ENCODE results near the gene HAUS7.
"Not testable (repeated sequence)": the region's sequence is repeated elsewhere in the genome, so short reads cannot be mapped to it uniquely, and the experiment has no call there.

Gene HAUS7

DNA sequence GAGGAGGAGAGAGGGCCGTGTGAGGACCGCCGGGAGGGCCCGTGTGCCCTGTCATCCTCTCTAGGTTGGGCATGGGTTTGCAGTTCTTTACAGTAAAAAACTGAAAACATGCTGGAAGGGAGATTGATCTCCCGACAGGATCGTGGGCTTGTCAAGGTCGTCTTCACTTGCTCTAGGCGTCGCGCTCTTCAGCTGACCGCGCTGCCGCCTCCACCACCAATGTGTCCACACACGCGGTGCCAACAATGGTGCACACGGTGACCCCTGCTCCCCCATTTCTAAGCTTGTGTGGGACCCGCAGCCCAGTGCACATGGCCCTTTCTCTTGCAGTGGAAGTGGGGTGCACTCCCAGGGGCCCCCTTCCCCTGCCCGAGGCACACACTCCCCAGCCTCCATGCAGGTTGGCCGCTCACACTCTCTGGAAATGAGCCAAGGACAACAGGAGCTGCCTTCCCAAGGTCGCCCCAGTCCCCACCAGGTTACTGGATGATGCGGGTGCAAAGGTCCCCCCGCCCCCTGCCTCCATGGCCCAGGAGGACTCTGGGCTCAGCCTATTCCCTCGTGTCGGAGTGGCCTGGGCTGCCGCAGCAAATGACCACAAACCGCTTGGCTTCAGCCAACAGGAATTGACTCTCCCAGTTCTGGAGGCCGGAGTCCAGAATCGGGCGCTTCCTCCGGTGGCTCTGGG lies 60.8 kb downstream of the HAUS7 start:
- DNase-seq (ENCODE audit: low spot score) = no peak

DNA sequence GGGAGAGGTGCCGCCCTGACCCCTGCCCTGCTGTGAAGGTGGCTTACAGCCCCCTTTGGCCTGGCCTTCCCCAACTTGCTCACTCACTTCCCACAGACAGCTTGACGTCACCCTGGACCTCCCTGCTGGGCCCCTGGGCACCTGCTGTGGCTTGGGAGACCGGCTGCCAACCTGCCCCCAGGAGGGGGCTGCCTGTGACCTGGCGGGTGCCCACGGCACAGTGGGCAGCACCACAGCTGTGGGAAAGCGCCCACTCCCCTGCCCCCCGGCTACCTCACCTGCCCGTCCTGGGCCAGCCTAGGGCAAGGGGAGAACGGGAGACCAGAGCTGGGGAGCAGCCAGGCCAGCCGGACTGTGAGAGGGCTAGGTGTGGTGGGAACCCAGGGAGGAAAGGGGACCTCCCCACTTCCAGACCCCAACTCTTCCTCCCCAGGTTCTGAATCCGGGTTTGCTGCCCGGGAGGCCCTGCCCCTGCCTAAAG lies 61.5 kb downstream of the HAUS7 start:
- DNase-seq (ENCODE audit: low spot score) = no peak

DNA sequence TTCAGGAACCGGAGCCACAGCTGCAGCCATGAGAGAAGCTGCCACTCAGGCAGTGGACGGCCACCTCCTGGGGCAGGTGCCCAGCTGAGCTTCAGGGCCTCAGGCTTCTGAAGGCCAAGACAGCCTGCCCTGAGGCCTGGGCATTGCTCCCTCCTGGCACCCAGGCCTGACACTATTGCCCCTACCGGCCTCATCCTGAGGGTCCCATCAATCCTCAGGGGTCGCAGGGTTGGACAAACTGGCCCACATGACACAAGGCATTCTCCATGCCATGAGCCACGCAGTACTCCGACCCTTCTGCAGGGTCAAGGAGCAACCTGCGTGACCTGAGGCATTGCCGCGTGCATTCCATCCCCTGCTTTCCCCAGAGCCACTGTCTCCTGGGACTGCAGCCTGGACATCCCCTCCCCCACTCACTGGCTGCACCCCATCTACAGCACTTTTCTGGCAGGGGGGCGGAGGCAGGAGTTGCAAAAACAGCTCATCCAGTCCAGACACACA lies 62.1 kb downstream of the HAUS7 start:
- DNase-seq (ENCODE audit: low spot score) = no peak

DNA sequence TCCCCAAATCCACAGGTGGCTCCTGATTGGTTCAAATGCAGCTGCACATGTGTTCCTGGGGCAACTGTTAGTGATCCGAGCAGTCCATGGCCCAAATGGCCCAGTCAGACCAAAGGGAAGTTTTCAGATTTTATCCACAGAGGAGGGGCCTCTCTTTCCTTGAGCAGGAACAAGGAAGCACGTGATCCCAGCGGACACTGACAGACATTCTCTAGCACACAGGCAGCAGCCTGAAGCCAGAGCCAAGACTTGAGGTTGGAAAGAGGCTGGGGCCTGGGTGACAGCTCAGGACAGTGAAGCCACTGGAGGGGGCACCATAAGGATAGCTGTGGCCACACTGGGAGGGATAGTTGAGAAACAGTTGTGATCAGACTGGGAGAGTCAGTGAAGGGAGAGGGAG lies 62.6 kb downstream of the HAUS7 start:
- no peak for DNase-seq (ENCODE audit: low spot score)

DNA sequence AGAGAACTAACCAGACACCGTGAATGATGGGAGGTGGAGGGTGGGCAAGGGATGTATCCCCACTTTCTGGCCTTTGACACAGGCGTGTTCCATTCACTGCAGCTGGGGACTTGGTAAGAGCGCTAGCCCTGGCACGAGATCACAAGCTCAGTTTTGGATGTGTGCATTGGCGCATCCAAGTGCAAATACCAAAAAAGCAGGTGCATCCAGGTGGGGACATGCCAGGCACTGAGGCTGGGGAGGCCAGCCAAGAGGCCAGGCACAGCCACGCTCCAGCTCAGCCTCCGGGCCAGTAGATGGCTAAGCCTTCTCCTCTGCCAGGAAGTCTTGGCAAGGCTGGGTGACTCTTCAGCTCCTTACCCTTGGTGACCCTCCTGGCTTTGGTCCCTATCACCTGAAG lies 63.5 kb downstream of the HAUS7 start:
- no peak for DNase-seq (ENCODE audit: low spot score)

DNA sequence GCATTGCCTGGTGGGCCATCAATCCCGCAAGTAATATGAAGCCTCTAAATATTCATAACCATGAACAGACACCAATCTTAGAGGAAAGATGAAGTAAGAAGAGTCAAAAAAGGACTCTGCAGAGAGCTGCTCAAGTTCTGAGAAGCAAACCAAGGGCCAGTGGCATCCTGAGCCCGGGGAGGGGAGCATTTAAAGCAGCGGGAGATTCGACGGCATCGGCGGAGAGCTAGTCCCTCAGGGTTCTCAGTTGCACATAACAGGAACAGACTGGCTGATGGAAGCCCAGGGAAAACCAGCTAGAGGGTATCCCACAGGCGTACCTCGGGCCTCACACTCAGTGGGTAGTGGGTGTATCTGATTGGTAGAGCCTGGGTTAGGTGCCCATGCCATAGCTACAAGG lies 64.4 kb downstream of the HAUS7 start:
- DNase-seq (ENCODE audit: low spot score) = no peak

DNA sequence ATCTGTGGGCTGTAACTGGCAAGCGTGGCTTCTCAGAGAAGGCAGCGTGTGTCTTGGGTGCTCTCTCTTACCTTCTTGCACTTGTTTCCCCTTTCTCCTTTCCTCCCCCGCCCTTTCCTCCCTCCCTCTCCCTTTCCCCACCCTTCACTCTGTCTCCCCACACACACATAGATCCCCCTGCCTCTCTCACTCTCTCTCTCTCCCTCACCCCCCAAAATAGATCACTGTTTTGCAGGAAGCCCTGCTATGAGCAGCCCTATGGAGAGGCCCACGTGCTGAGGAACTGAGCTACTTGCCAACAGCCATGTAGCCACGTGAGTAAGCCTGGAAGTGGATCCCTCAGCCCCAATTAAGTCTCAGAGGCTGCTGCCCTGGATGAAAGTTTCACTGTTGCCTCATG lies 65.0 kb downstream of the HAUS7 start:
- no peak for DNase-seq (ENCODE audit: low spot score)

DNA sequence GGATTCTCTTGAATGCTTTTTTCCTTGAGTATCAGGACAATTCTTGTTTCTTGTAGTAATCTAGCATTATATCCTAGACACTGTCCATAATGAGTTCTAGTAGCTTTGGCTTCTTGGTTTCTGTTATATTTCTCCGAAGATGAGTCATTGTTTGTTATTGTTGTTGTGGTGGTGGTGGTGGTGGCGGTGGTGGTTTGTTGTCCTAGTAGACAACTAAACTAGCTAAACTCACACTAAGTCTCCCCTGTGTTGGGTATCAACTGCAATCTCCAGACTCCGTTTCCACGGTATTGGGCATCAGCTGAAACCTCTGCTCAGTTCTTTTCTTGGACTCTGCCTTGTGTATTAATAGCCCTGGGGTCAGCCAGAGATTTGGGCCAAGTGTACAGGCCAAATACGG lies 66.0 kb downstream of the HAUS7 start:
- not testable (repeated sequence) for DNase-seq (ENCODE audit: low spot score)

DNA sequence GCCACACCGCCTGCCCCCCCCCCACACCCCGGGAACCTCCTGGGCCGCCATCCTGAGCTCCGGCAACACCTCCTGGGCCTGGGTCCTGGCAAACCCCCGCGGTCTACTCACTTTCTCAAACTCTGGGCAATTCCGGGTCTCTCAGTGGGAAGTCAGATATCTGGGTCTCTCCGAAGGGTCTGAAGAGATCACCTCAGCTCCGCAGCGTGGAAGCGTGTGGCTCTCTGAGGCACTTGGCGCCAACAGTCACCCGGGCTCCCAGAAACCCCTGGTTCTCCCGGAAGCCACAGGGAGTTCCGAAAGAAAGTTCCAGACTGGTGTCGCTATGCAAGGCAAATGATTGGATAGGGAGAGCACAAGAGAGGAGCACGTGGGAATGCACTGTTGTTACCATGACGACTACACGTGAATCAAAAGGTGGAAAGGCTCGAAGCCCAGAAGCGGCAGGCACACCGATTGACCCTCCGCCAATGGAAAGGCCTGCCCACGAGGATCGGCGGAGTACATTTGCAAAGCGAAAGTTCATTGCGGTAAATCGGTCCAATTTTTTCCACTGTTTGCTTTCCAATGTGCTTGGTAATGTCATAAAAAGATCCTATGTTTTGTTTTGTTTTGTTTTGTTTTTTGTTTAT lies 69.1 kb downstream of the HAUS7 start, which contains the start of gene PNMA6E:
PNMA6E (minus strand) TSS at position 218 of the 632 bp plus-strand sequence. CDS start 2,501 bp downstream, outside the sequence.
- DNase-seq (ENCODE audit: low spot score) = no peak

DNA sequence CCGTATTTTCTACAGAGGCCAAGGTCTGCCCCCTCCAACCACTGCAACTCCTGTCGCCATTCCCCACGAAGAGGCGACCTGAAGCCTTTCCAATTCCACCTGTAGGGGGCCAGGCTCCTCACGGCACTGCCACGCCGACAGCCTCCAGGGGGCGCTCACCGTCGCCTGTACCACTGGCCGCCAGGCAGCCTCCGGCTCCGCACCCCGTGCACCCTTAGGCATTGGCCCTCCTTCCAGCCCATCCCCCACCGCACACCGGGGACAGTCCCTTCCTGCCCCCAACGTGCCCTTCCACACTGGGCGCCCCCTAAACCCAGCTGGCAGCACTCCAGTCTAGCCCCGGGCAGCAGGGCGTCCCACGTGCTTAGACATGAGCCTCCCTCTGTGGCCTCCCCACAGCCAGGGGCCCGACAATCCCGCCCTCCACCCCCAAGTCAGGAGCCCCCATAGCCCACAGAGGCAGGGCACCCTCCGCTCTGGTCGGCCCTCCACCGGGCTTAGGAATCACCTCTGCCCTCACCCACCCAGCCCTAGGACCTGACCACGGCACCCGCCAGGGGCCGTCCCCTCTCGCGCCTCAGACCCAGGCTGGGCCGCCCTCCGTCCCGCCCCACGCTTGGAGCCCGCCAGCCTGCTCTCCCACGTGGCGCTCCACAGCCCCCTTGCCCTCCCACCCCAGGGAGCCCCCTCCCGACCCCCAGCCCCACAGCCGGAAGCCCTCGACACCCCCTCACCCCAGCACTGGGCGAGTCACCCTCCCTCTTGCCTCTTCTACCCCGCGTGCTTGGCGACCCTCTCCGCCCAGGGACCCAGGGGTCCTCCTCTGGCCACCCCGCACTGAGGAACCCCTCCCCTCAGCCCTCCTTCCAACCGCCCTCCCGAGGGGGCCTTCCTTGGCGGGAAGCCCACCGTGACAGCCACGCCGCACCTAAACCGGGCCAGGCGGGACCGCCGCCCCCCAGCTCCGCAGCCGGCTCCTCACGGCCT lies 69.9 kb downstream of the HAUS7 start:
- peak; percentile 63 for DNase-seq (ENCODE audit: low spot score)

DNA sequence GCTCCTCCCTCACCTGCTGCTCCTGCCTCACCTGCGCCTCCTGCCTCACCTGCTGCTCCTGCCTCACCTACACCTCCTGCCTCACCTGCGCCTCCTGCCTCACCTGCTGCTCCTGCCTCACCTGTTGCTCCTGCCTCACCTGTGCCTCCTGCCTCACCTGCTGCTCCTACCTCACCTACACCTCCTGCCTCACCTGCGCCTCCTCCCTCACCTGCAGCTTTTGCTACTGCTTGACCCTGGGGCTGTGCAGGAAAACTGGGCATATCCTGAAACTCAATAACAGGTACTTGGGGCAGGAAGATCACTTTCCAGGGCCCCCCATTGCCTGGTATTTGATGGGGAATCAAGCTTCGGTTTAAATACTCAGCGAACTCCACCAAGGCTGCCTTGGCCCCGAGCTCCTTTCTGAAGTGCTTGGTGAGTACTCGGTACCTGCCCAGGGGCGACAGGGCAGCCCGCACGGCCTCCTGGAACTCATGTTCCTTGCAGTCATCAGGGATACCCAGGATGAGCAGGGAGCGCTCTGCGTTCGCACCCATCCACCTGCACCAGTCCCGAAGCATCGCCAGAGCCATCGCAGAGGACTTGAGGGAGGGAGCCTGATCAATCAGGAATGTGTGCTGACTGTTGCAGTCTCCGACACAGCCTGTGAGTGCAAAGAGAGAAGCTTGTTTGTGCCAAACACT lies 72.0 kb downstream of the HAUS7 start:
- DNase-seq (ENCODE audit: low spot score) = no peak

Data from NAMALWA (cell line).